ENCODE data around the gene MEPCE. TPM values are rescaled to one million over a fixed set of nuclear protein-coding genes. Genes with fewer than 3 reads are reported as not detected.
"Not testable (repeated sequence)": the region's sequence is repeated elsewhere in the genome, so short reads cannot be mapped to it uniquely, and the experiment has no call there.

The MEPCE gene
- total RNA-seq = 32.9 and 41.1 TPM in 2 replicates

GRCh38 chr7:100429637-100430492 lies at the start of gene MEPCE:
Gene MEPCE, plus strand, starts transcription at chr7:100429831. Its CDS starts 188 bp downstream, at chr7:100430019.
- peak; percentile 55 for DNase-seq (ENCODE audit: extremely low read depth, low read depth, low spot score)

DNA sequence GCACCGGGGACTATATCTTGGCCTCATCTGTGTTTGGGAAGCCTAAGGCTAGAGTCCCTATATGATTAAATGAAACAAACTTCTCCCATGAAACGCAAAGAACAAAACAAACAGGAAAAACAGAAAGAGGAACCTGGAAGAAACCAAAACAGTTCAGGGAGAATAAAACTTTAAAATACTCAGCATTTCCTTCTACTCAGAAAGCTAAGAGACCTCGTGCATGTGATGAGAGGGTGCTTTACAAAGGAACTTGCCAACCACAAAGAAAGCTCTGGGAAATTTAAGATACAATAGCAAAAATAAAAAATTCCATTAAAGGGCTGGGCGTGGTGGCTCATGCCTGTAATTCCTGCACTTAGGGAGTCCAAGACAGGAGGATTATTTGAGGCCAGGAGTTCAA lies 49.4 kb upstream of the MEPCE start:
- DNase-seq (ENCODE audit: extremely low read depth, low read depth, low spot score) = no peak

DNA sequence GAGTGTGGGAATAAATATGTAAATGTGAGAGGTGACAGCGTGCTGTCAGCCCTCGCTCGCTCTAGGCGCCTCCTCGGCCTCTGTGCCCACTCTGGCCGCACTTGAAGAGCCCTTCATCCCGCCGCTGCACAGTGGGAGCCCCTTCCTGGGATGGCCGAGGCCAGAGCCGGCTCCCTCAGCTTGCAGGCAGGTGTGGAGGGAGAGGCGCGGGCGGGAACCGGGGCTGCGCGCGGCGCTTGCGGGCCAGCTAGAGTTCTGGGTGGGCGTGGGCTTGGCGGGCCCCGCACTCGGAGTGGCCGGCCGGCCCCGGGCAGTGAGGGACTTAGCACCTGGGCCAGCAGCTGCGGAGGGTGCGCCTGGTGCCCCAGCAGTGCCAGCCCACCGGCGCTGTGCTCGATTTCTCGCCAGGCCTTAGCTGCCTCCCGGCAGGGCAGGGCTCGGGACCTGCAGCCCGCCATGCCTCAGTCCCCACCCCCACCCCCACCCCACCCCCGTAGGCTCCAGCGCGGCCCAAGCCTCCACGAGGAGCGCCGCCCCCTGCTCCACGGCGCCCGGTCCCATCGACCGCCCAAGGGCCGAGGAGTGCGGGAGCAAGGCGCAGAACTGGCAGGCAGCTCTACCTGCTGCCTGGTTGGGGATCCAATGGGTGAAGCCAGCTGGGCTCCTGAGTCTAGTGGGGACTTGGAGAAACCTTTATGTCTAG lies 47.9 kb upstream of the MEPCE start:
- DNase-seq (ENCODE audit: extremely low read depth, low read depth, low spot score) = not testable (repeated sequence)

DNA sequence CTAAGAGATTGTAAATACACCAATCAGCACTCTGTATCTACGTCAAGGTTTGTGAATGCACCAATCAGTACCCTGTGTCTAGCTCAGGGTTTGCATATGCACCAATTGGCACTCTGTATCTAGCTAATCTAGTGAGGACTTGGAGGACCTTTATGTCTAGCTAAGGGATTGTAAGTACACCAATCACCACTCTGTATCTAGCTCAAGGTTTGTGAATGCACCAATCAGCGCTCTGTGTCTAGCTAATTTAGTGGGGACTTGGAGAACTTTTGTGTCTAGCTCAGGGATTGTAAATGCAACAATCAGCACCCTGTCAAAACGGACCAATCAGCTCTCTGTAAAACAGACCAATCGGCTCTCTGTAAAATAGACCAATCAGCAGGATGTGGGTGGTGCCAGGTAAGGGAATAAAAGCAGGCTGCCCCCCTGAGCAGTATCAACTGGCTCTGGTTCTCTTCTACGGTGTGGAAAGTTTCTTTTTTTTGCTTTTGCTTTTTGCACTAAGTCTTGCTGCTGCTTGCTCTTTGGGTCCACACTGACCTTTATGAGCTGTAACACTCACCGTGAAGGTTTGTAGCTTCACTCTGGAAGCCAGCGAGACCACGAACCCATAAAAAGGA lies 47.3 kb upstream of the MEPCE start:
- not testable (repeated sequence) for DNase-seq (ENCODE audit: extremely low read depth, low read depth, low spot score)

DNA sequence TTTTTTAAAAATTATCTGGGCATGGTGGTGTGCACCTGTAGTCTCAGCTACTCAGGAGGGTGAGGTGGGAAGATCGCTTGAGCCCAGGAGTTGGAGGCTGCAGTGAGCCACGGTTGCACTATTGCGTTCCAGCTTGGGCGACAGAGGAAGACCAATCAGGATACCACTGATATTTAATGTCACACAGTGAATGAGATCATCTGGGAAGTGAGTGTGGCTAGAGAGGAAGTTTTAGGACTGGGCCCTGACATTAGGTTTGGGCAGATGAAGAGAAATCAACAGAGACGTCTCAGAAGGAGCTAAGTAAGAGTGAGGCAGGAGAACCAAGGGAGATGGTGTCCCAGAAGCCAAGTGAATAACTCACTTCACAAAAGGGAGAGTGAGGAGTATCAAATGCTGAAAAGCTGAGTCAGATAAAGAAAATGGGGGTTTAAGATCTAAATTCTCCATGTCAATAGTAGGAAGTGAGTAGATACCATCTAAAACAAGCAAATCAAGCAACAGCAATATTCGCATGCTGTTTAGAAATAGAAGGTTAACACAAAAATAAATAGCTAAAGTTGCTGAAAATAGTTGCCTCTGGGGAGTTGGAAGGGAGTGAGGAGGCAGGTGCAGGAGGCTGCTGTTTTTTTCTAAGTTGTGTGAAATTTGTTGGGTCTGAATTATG lies 44.9 kb upstream of the MEPCE start:
- no peak for DNase-seq (ENCODE audit: extremely low read depth, low read depth, low spot score)

- DNase-seq (ENCODE audit: extremely low read depth, low read depth, low spot score) = no peak
Measured at GRCh38 chr7:100386940-100387339, 42.7 kb upstream of the MEPCE start.

- DNase-seq (ENCODE audit: extremely low read depth, low read depth, low spot score) = no peak
Measured at GRCh38 chr7:100387695-100388094, 41.9 kb upstream of the MEPCE start.

GRCh38 chr7:100389437-100390088 lies 40.1 kb upstream of the MEPCE start:
- no peak for DNase-seq (ENCODE audit: extremely low read depth, low read depth, low spot score)

DNA sequence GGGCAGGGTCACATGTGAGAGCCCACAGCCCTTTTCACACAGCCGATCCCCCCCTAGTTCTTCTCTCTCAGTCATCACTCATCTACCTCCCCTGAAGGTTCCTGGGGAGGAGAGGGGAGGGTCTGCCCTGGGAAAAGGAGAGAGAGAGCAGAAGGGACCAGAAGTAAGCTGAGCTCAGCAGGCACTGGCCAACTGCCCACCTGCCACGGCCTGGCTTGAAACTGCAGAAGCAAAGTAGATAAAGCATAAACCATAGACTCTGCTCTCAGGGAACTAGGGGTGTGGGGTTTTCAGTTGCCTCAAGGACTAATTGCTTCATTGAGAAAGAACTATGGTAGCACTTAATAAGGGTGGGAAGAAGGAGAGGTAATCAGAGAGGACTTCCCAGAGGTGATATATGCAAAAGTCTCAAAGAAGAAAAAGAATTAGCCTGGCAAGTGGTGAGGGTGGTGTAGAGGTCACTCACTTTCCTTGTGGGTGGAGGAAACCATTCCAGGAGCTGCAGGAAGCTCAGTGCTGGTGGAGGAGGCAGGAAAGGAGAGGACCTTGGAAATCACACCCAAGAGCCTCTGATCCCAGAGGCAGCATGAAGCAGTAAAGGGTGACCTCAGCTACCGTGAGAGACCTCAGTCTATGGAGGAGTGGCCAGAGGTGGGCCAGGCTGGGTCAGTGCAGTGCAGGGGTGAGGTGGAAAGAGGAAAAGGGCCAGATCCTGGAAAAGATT lies 39.2 kb upstream of the MEPCE start:
- no peak for DNase-seq (ENCODE audit: extremely low read depth, low read depth, low spot score)

GRCh38 chr7:100393233-100393905 lies 36.3 kb upstream of the MEPCE start:
- no peak for DNase-seq (ENCODE audit: extremely low read depth, low read depth, low spot score)

- DNase-seq (ENCODE audit: extremely low read depth, low read depth, low spot score) = no peak
Measured at GRCh38 chr7:100394077-100394476, 35.6 kb upstream of the MEPCE start.

DNA sequence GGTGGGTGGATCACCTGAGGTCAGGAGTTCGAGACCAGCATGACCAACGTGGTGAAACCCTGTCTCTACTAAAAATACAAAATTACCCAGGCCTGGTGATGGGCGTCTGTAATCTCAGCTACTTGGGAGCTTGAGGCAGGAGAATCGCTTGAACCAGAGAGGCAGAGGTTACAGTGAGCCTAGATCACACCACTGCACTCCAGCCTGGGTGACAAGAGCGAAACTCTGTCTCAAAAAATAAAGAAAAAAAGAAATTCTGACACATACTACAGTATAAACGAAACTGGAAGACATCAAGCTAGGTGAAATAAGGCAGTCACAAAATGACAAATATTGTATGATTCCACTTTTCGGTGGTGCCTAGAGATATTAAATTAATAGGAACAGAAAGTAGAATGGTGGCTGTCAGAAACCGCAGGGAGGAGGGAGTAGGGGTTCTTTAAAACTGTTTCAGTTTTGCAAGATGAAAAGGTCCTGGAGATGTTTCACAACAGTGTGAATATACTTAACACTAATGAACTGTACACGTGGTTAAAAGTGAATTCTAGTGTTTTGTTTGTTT lies 33.1 kb upstream of the MEPCE start:
- no peak for DNase-seq (ENCODE audit: extremely low read depth, low read depth, low spot score)

DNA sequence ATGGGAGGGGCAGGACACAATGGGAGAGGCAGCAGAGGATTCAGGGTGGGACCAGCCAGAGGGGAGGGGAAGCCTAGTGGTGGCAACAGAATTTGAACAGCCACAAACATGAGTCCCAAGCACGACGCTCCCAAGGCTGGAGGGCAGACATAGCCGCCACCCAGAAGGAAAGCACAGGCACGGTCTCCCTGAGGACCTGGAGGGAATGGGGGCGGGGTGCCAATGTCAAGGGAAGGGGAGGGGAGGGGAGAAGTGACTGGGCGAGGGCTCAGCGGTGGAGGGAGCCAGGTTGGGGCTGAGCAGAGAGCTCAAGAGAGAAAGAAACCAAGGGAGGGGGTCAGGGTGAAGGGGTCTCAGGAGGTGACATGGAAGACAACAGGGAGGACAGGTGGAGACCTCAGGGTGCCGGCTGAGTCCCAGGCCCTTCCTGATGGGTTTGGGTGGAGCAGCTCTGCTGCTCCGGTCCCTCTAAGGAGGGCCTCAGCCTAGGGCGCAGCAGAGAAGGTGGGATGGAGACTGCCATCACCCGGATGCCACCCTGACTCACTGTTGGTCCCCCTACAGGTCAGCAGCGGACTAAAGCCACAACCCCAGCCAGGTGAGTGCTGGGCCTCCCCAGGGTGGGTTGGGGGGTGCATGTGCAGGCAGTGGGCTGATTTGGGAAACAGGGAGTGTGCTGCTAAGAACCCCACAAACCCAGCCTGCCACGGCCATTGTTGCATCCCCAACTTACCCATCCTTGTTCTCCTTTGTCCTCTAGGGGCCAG lies 32.1 kb upstream of the MEPCE start:
- no peak for DNase-seq (ENCODE audit: extremely low read depth, low read depth, low spot score)

DNA sequence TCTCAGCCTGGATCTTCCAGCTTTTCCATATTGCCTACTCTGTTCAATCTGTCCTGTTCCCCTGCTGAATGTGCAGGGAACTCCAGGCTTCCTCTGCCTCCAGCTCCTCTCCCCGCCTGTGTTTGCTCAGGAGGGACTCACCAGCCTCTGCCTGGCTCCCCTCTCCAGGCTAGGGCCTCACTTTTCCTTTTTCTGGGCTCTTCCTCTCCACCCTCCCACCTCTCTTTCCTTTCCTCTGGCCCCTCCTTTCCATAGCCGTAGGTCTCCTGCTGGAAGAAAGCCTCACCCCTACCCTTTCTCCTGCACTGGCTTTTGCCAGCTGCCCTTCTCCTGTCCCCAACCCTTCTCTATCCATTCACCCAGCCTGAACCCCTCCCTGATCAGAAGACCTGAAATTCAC lies 31.4 kb upstream of the MEPCE start:
- no peak for DNase-seq (ENCODE audit: extremely low read depth, low read depth, low spot score)

DNA sequence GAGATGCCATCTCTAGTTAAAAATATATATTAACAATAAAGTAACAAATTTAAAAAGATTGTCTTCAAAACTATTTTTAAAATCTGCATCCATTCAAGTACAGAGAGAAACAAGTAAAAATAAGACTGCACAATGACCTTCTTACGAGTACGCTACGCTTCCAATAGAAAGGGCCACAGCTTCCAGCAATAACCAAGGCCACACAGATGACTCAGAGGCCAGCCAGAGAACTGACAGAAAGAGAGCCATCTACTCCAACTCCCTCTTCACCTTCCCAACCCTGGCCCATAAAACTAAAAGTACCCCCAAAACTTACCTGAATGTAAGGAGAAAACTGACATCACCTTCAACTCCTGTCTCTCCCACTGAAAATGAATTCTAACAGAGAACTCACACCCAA lies 29.6 kb upstream of the MEPCE start:
- no peak for DNase-seq (ENCODE audit: extremely low read depth, low read depth, low spot score)

DNA sequence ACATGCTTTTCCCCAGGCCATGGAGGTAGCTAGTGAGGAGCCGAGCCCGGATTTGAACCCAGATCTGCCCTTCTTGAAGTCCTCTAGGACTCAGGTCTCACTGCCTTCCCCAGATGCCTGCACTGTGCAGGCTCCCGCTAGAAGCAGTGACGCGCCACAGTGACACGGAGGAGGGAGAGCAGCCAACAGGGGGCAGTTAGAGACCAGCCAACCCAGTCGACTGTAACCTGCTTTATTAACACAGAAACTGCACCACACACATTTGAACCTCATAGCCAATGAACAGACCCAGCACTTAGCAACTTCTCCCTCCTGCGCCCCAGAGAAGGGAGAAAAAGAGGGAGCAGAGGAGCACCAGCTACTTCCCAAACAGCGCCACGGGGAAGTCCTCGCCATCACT lies 29.0 kb upstream of the MEPCE start:
- DNase-seq (ENCODE audit: extremely low read depth, low read depth, low spot score) = no peak

GRCh38 chr7:100401811-100402210 lies 27.8 kb upstream of the MEPCE start:
- no peak for DNase-seq (ENCODE audit: extremely low read depth, low read depth, low spot score)

GRCh38 chr7:100402241-100402640 lies 27.4 kb upstream of the MEPCE start:
- DNase-seq (ENCODE audit: extremely low read depth, low read depth, low spot score) = no peak

All from glomerular endothelial cell (primary cell).